Measurements from ENCODE around the gene TP53BP1. TPM values are rescaled to one million over a fixed set of nuclear protein-coding genes. Genes with fewer than 3 reads are reported as not detected.

The TP53BP1 gene
- total RNA-seq, 4 donors from 2014 or later, result 37.6 to 47.4 (median 42.4) TPM

DNA sequence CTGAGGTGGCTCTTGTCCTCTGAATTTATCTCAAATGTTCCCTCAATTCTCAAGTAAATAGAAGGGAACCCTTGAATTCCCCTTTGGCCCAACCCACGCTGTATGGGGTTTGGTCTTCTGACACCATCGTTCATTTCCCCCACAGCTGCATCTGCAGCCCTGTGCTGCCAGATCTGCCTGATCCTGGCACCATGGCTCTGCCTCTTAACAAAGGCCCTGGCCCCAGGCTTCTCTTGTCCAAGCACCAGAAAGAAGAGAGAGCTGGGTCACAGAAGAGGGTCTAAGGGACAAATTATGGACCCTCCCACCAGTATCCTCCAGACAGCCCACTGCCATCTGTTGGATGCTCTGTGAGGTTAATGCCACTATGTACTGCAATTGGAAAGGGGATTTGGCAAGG is 26.2 kb upstream of the TP53BP1 start:
- H3K9me3 ChIP-seq, result peaks cover 0 to 19% (median 0%) of the 10 kb centered on the region in 4 donors
- H3K4me3 ChIP-seq, result no peak overlapping the region
- peaks cover 0 to 44% (median 4%) of the 10 kb centered on the region in 3 donors for H3K36me3 ChIP-seq
- no peak for DNase-seq (ENCODE audit: low spot score in 2 of 2)
- no peaks in the 10 kb centered on the region for H3K27me3 ChIP-seq
- 58 to 70% methylated on average over 2 of the region's 2 CpGs for WGBS, 2 donors
- H3K27ac ChIP-seq, result peak overlapping the region in 2 of 4 donors; percentile 83 to 87
- TF ChIP-seq EP300 (IDR thresholded peaks at IDR 0.05) (no peak), POLR2A (IDR thresholded peaks at IDR 0.05) (no peak)
- TF ChIP-seq, protein P1, sequence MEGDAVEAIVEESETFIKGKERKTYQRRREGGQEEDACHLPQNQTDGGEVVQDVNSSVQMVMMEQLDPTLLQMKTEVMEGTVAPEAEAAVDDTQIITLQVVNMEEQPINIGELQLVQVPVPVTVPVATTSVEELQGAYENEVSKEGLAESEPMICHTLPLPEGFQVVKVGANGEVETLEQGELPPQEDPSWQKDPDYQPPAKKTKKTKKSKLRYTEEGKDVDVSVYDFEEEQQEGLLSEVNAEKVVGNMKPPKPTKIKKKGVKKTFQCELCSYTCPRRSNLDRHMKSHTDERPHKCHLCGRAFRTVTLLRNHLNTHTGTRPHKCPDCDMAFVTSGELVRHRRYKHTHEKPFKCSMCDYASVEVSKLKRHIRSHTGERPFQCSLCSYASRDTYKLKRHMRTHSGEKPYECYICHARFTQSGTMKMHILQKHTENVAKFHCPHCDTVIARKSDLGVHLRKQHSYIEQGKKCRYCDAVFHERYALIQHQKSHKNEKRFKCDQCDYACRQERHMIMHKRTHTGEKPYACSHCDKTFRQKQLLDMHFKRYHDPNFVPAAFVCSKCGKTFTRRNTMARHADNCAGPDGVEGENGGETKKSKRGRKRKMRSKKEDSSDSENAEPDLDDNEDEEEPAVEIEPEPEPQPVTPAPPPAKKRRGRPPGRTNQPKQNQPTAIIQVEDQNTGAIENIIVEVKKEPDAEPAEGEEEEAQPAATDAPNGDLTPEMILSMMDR (IDR thresholded peaks at IDR 0.05), result no peak
- peaks cover 0 to 48% (median 17%) of the 10 kb centered on the region in 4 donors for H3K4me1 ChIP-seq

DNA sequence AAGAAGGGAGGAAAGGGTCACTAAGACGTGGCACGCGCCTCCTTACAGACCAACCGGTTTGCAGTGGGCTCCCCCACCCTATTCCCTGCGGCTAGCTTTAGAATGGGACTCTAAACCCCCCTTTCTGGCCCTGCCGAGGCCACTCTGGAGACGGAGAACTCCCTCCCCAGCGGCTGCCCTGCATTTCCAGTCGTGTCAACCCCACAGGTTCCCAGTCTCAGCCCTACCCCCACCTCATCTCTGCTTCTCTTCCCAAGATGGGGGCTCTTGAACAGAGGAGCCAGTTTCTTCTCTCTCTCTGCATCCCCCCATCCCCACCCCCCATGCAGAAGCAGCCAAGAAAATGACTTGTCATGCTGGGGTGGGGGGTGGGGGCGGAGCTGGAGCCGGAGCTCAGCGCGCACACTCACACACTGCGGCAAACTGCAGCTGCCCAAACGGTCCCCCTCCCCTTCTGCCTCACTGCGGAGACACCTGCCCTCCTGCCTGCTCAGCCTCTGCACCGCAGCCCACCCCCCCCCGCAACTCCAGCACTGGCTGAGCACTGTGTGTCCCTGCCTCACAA is 25.3 kb upstream of the TP53BP1 start:
- peak overlapping the region; percentile 35 to 57 (median 46) for H3K4me3 ChIP-seq
- peak overlapping the region; percentile 67 to 87 (median 78) for H3K27ac ChIP-seq
- H3K4me1 ChIP-seq, result peaks cover 0 to 53% (median 17%) of the 10 kb centered on the region in 4 donors
- H3K9me3 ChIP-seq, result peaks cover 0 to 10% (median 0%) of the 10 kb centered on the region in 4 donors
- H3K27me3 ChIP-seq, result no peaks in the 10 kb centered on the region
- WGBS, 2 donors, result 1 to 5% methylated on average over 18 of the region's 18 CpGs
- TF ChIP-seq POLR2A (IDR thresholded peaks at IDR 0.05), result no peak
- TF ChIP-seq, protein P1 (IDR thresholded peaks at IDR 0.05), result no peak
- TF ChIP-seq EP300 (IDR thresholded peaks at IDR 0.05), result no peak
- H3K36me3 ChIP-seq, result peaks cover 0 to 34% (median 4%) of the 10 kb centered on the region in 3 donors
- no peak for DNase-seq (ENCODE audit: low spot score in 2 of 2)

DNA sequence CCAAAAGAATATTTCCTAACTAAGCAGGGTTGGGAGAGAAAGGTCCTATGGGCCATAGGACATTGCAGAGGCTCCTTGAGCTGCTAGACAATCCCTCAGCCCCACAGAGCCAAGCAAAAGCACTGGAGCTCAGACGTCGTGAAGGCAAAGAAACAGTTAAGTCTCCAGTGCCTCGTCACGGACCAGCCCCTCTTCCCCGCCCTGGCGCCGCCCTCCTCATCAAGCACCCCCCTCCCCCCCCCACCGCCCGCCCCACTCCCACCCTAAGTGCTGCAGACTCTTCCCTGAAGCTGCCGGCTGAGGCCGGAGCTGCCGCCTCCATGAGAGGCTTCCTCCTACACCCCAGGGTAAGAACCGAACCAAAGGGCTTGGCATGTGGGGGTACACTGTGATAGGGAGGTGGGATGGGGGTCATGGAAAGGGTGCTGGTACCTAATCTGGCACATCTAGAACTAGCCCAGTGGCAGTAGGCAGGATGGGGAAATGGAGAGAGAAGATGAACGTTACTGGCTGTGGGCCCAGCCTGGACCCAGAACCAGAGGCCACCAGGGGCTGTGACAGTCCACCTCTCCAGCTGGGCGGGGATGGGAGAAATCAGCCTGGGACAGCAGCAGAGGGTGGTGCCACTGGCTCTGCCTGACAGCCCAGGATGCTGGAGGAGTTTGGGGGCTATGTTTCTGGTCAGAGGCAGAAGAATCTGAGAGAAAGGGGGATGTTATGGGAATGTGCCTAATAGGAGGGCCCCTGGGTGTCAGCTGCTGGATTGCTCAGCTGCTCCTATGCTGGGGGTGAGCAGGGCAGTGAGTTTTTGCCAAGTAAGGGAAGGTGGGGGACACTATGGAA is 24.6 kb upstream of the TP53BP1 start, which contains the start of gene MAP1A:
MAP1A (plus strand) TSS at position 255 of the 843 bp plus-strand sequence. CDS start 3,866 bp downstream, outside the sequence.
- WGBS, 2 donors, result 1% methylated on average over 10 to 14 of the region's 15 CpGs
- peaks cover 0 to 27% (median 4%) of the 10 kb centered on the region in 3 donors for H3K36me3 ChIP-seq
- no peaks in the 10 kb centered on the region for H3K27me3 ChIP-seq
- H3K27ac ChIP-seq, result peak within 1 kb of the TSS; percentile 67 to 87 (median 78)
- H3K4me1 ChIP-seq, result peaks cover 0 to 53% (median 17%) of the 10 kb centered on the region in 4 donors
- TF ChIP-seq, protein P1 (IDR thresholded peaks at IDR 0.05), result no peak
- TF ChIP-seq POLR2A (IDR thresholded peaks at IDR 0.05) (peak in 1 of 2 donors; percentile 33), EP300 (IDR thresholded peaks at IDR 0.05) (peak in 1 of 2 donors; percentile 29)
- H3K9me3 ChIP-seq, result peaks cover 0 to 4% (median 0%) of the 10 kb centered on the region in 4 donors
- H3K4me3 ChIP-seq, result peak within 1 kb of the TSS; percentile 35 to 57 (median 46)
- DNase-seq (ENCODE audit: low spot score in 2 of 2), result peak in 1 of 2 donors; percentile 27

DNA sequence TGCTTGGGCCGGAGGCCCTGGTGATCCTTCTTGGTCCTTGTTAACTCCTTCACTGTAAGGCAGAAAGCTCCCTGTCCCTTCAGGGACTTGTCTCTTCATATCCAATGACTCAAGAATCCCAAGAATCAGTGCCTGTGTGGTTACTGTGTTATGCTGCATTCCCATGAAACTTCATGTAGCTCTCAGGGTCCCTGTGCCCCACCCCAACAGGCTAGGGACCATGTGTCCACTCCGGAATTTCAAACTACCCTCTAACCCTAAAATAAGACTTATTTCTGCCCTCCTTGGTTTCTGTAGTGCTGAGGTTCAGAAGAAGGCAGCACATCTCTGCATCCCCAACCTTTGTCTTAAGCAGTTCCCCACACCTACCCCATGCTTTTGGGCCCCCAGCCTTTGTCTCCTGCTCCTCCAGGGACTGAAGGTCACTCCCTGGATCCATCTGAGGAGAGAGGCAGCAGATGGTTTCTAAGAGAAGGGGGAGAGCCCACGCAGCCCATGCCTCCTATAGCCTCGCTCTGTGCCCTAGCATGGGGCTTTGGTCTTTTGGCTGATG is 23.9 kb upstream of the TP53BP1 start:
- Histone ChIP-seq H3K4me3 (peak overlapping the region; percentile 35 to 57 (median 46)), H3K27ac (peak overlapping the region; percentile 67 to 87 (median 78)), H3K9me3 (no peaks in the 10 kb centered on the region), H3K36me3 (peaks cover 0 to 20% (median 4%) of the 10 kb centered on the region in 3 donors), H3K4me1 (peaks cover 0 to 58% (median 17%) of the 10 kb centered on the region in 4 donors), H3K27me3 (no peaks in the 10 kb centered on the region)
- DNase-seq (ENCODE audit: low spot score in 2 of 2), result no peak
- 6 to 22% methylated on average over 4 of the region's 4 CpGs for WGBS, 2 donors
- TF ChIP-seq POLR2A (IDR thresholded peaks at IDR 0.05) (no peak), EP300 (IDR thresholded peaks at IDR 0.05) (no peak)
- TF ChIP-seq, protein P1 (IDR thresholded peaks at IDR 0.05), result no peak
